Muscle layer of colon (tissue), 2 donors: ENCODE measurements around the gene ADAR.

Experiments used
- H3K27ac ChIP-seq: one replicate; pipeline ENCODE4 v1.7.0; 2013; ENCODE audit warnings: low read depth, mild to moderate bottlenecking, low read length, moderate library complexity
- H3K27me3 ChIP-seq, 2 donors: one replicate each; pipeline ENCODE4 v1.7.0; 2013; ENCODE audit warnings: low read length in 2 of 2, mild to moderate bottlenecking in 2 of 2; ENCODE audit not compliant: insufficient read depth in 2 of 2, control insufficient read depth in 1 of 2
- H3K36me3 ChIP-seq: one replicate; pipeline ENCODE4 v1.7.0; 2013; ENCODE audit warnings: mild to moderate bottlenecking, low read length; ENCODE audit not compliant: insufficient read depth
- H3K4me1 ChIP-seq: one replicate; pipeline ENCODE4 v1.7.0; 2013; ENCODE audit warnings: mild to moderate bottlenecking, low read length; ENCODE audit not compliant: insufficient read depth
- H3K4me3 ChIP-seq, 2 donors: one replicate each; pipeline ENCODE4 v1.7.0; 2013; ENCODE audit warnings: low read length in 2 of 2, low read depth in 1 of 2, mild to moderate bottlenecking in 1 of 2, moderate library complexity in 1 of 2
- H3K9ac ChIP-seq: one replicate; pipeline ENCODE4 v1.7.0; 2013; ENCODE audit warnings: low read length
- H3K9me3 ChIP-seq: one replicate; pipeline ENCODE4 v1.7.0; 2013; ENCODE audit warnings: mild to moderate bottlenecking, low read length
- donor health status: abdominal sarcoma.
- donor health status: Adenocarcinoma of cecum.

The ADAR gene

GRCh38 chr1:154626456-154627256 lies 18.7 kb upstream of the ADAR start:
- peaks cover 6% of the 10 kb centered on the region for H3K9me3 ChIP-seq
- H3K4me3 ChIP-seq = peak overlapping the region; percentile 85 to 95
- no peaks in the 10 kb centered on the region for H3K27me3 ChIP-seq
- peaks cover 10% of the 10 kb centered on the region for H3K4me1 ChIP-seq
- H3K9ac ChIP-seq = peak overlapping the region; percentile 79
- peak overlapping the region; percentile 94 for H3K27ac ChIP-seq
- H3K36me3 ChIP-seq = peaks cover 5% of the 10 kb centered on the region

- Histone ChIP-seq H3K9ac (no peak overlapping the region), H3K9me3 (peaks cover 6% of the 10 kb centered on the region), H3K4me1 (peaks cover 10% of the 10 kb centered on the region), H3K27me3 (no peaks in the 10 kb centered on the region), H3K4me3 (no peak overlapping the region), H3K36me3 (peaks cover 5% of the 10 kb centered on the region), H3K27ac (no peak overlapping the region)
These were observed 17.0 kb upstream of the ADAR start for GRCh38 chr1:154624746-154625643.

DNA sequence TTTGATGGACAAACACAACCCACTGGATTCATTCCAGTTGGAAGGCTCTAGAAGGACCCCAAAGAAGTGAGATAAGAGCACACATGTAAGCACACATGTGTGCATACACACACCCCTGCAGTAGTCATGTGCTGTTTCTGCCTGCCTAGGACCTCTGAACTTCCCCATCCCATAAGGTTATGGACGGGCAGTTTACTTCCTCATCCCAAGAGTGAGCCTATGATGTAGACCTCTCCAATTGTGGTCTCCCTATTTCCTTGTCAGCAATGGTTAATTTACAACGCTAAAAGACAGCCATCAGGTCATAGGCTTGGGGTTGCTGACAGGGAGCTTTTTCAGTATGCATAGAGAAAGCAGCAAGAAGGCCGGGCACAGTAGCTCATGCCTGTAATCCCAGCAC lies 15.4 kb upstream of the ADAR start:
- Histone ChIP-seq H3K27ac (no peak overlapping the region), H3K36me3 (peaks cover 5% of the 10 kb centered on the region), H3K4me1 (peaks cover 10% of the 10 kb centered on the region), H3K4me3 (no peak overlapping the region), H3K27me3 (no peaks in the 10 kb centered on the region), H3K9ac (no peak overlapping the region), H3K9me3 (no peaks in the 10 kb centered on the region)

DNA sequence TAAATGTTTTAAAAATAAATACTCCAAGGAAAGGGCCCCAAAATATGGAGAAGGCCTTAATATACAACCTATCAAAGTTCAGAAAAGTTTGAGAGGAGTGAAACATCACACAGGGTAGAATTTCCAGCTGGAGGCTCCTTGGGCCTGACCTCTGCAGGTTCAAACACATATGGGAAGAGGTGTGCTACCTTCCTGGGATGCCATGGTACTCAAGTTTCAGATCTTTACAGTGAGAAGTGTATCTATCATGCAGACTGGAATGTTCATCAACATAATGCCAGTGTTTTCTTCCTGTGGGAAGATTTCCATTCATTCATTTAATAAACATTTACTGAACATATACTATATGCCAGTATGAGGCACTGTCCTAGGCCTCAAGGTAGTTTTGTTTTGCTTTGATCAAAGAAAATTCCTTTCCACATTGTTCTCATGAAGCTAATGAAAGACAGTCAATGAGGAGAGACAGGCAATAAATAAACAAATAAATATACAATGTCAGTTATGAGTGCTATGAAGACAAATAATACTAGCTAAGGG lies 14.6 kb upstream of the ADAR start:
- Histone ChIP-seq H3K4me1 (peaks cover 10% of the 10 kb centered on the region), H3K4me3 (no peak overlapping the region), H3K9me3 (no peaks in the 10 kb centered on the region), H3K27ac (no peak overlapping the region), H3K36me3 (peaks cover 5% of the 10 kb centered on the region), H3K9ac (no peak overlapping the region), H3K27me3 (no peaks in the 10 kb centered on the region)

DNA sequence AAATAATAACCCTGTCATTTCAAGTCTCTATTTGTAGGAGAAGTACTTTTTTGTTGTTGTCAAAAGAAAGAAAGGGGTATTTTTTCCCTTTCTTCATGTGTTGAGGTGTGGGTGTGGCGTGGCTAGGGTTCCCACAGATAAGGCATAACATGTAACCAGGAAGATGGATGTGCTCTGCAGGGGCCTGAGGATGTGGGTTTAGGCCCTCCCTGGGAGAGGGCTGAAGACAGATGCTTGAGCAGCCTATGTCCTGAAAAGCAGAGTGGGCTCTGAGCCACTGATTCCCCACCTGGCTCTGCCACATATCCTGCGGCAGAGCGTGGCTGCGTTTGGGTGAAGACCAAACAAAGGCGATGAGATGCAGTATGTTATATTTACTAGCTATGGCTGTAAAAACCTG lies 13.9 kb upstream of the ADAR start:
- no peak overlapping the region for H3K9ac ChIP-seq
- H3K27me3 ChIP-seq = no peaks in the 10 kb centered on the region
- no peaks in the 10 kb centered on the region for H3K9me3 ChIP-seq
- peaks cover 10% of the 10 kb centered on the region for H3K4me1 ChIP-seq
- H3K27ac ChIP-seq = no peak overlapping the region
- H3K36me3 ChIP-seq = peaks cover 5% of the 10 kb centered on the region
- H3K4me3 ChIP-seq = no peak overlapping the region

- Histone ChIP-seq H3K9ac (no peak overlapping the region), H3K27me3 (no peaks in the 10 kb centered on the region), H3K27ac (no peak overlapping the region), H3K36me3 (peaks cover 5% of the 10 kb centered on the region), H3K9me3 (no peaks in the 10 kb centered on the region), H3K4me3 (no peak overlapping the region), H3K4me1 (peaks cover 4% of the 10 kb centered on the region)
These were observed 12.8 kb upstream of the ADAR start for GRCh38 chr1:154620751-154621150.

GRCh38 chr1:154619181-154619948 lies 11.4 kb upstream of the ADAR start:
- no peak overlapping the region for H3K9ac ChIP-seq
- peaks cover 4% of the 10 kb centered on the region for H3K4me1 ChIP-seq
- no peaks in the 10 kb centered on the region for H3K27me3 ChIP-seq
- H3K9me3 ChIP-seq = no peaks in the 10 kb centered on the region
- no peak overlapping the region for H3K27ac ChIP-seq
- peaks cover 4% of the 10 kb centered on the region for H3K36me3 ChIP-seq
- H3K4me3 ChIP-seq = no peak overlapping the region

GRCh38 chr1:154616659-154617345 lies 8.8 kb upstream of the ADAR start:
- H3K9ac ChIP-seq = no peak overlapping the region

GRCh38 chr1:154615411-154615810 lies 7.4 kb upstream of the ADAR start:
- no peaks in the 10 kb centered on the region for H3K27me3 ChIP-seq
- H3K4me1 ChIP-seq = peaks cover 4% of the 10 kb centered on the region
- H3K9ac ChIP-seq = no peak overlapping the region
- no peak overlapping the region for H3K27ac ChIP-seq
- no peaks in the 10 kb centered on the region for H3K36me3 ChIP-seq
- no peaks in the 10 kb centered on the region for H3K9me3 ChIP-seq
- no peak overlapping the region for H3K4me3 ChIP-seq

More at GRCh38 chr1:154616659-154617345, 8.8 kb upstream of the ADAR start:
- Histone ChIP-seq H3K36me3 (no peaks in the 10 kb centered on the region), H3K9me3 (no peaks in the 10 kb centered on the region), H3K27ac (no peak overlapping the region), H3K4me1 (peaks cover 4% of the 10 kb centered on the region), H3K4me3 (no peak overlapping the region), H3K27me3 (no peaks in the 10 kb centered on the region)

DNA sequence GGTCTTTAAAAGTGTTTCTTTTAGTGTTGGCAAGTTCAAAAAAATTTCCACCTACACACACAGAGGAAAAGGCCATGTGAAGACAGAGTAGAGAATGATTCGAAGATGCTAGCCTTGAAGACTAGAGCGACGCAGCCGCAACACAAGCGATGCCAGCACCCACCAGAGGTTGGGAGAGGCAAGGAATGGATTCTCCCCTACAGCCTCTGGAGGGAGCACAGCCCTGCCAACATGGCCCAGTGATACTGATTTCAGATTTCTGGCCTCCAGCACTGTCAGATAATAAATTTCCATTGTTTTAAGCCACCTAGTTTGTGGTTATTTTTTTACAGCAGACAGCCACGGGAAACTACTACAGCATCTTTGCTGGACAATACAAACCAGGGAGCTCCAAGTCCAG lies 6.9 kb upstream of the ADAR start:
- Histone ChIP-seq H3K36me3 (no peaks in the 10 kb centered on the region), H3K27ac (no peak overlapping the region), H3K9ac (no peak overlapping the region), H3K27me3 (no peaks in the 10 kb centered on the region), H3K4me1 (peaks cover 4% of the 10 kb centered on the region), H3K9me3 (no peaks in the 10 kb centered on the region), H3K4me3 (no peak overlapping the region)
